Measurements from ENCODE around the gene DAB2IP.

DNA sequence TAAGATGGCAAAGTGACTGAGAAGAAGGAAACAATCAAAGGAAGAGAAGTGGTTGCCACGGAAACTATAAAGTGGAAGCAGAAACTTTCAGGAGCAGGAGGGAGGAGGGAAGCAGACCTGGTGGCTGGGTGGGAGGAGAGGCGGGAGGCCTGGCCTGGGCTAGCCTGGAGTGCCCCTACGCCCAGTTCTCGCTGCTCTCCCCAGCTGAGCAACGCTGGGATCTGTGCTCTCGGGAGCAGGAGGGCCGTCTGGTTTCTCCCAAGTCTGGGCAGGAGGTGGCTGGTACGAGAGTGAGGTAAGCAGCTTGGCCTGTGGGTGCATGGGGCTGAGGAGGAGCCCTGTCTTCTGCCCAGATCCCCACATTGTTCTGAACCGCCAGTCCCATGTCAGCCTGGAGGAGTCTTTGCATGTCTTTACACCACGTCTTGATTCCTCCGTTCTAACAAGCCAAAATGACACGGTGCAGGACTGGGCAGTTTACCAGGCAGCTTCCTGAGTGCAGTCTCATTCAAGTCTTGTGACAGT is 15.0 kb upstream of the DAB2IP start:
- TF ChIP-seq, protein P1, sequence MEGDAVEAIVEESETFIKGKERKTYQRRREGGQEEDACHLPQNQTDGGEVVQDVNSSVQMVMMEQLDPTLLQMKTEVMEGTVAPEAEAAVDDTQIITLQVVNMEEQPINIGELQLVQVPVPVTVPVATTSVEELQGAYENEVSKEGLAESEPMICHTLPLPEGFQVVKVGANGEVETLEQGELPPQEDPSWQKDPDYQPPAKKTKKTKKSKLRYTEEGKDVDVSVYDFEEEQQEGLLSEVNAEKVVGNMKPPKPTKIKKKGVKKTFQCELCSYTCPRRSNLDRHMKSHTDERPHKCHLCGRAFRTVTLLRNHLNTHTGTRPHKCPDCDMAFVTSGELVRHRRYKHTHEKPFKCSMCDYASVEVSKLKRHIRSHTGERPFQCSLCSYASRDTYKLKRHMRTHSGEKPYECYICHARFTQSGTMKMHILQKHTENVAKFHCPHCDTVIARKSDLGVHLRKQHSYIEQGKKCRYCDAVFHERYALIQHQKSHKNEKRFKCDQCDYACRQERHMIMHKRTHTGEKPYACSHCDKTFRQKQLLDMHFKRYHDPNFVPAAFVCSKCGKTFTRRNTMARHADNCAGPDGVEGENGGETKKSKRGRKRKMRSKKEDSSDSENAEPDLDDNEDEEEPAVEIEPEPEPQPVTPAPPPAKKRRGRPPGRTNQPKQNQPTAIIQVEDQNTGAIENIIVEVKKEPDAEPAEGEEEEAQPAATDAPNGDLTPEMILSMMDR (IDR thresholded peaks at IDR 0.05) = no peak
- TF ChIP-seq POLR2A (IDR thresholded peaks at IDR 0.05) (no peak), EP300 (IDR thresholded peaks at IDR 0.05) (no peak)

Measured in stomach (tissue), 4 donors.